ENCODE measurements around the gene PTPA. TPM values are rescaled to one million over a fixed set of nuclear protein-coding genes. Genes with fewer than 3 reads are reported as not detected.

PTPA gene
- total and polyA plus RNA-seq, 9 of the 15 experiments (the other 6 are each of a cell fraction or from before 2014, with no cell fraction given) = 1.7 to 121 (median 72.6) TPM

DNA sequence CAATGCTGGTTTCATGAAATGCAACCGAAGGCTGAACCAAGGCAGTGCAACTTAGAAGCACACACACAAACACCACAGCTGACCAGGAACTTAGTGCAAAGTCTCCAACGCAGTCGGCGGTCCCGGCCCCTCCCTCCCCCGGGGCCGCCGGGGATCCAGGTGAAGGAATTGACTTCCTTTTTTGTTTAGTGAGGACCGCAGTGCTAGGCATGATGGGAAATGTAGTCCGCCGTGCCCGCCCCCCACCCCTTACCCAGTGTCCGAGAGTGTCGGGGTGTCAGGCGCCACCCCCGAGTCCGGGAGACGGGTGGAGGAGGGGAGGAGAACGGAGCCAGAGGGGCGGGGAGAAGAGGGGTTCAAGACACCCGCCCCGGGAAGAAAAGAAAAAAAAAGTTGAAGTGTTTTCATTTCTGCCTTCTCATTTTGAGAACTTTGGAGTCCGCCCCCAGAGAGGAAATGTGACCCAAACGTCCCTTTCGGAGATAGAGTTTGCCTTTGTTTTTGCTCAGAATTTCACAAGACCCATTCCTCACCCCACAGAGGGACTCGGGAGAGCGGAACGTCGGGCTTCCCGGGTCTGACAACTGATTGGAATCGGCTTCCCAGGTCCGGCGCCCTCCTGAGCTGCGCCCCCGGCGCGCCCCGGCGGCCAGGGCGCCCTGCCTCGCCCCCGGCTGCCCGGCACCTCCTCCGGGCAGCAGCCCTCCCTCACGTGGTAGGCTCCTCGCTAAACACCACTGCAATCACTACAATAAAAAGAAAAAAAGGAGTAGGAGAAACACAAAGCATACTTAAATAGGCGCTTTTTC lies 64.8 kb downstream of the PTPA start (continued):
- TF ChIP-seq ZKSCAN1 (IDR thresholded peaks at IDR 0.05; ENCODE audit: low read depth, low read length) (no peak), ZNF589 (CRISPR knock-in tag; IDR thresholded peaks at IDR 0.05; ENCODE audit: low read depth) (0 out of 2 replicates have a peak, but pooled peaks have one; percentile 35), FOXJ2 (tag; IDR thresholded peaks at IDR 0.05) (peak; percentile 58; the same call in 1 of the 2 replicates), YY1 (IDR thresholded peaks at IDR 0.05; ENCODE audit: borderline replicate concordance in 1 of 3, control insufficient read depth in 1 of 3, extremely low read depth in 1 of 3, insufficient read depth in 3 of 3, insufficient read length in 1 of 3, insufficient replicate concordance in 2 of 3, low read depth in 1 of 3, low read length in 2 of 3) (peak in 1 of 3 experiments; percentile 6), ZNF584 (CRISPR knock-in tag; IDR thresholded peaks at IDR 0.05; ENCODE audit: low read depth) (peak; percentile 64; the same call in 1 of the 2 replicates), JUND (IDR thresholded peaks at IDR 0.05; ENCODE audit: borderline replicate concordance, low read depth, low read length) (peak; percentile 28; the same call in 1 of the 2 replicates), JUND (tag; IDR thresholded peaks at IDR 0.05; ENCODE audit: borderline replicate concordance, low read depth, low read length) (no peak; the same call in 2 of the 3 replicates), SIX5 (IDR thresholded peaks at IDR 0.05; ENCODE audit: borderline replicate concordance in 1 of 2, insufficient read depth in 1 of 2, low read depth in 1 of 2, low read length in 2 of 2) (peak; percentile 52 to 56; a peak in 3 of 4 replicates), FOXM1 (IDR thresholded peaks at IDR 0.05; ENCODE audit: low read depth) (peak; percentile 51), FOXM1 (CRISPR knock-in tag; IDR thresholded peaks at IDR 0.05; ENCODE audit: low read depth) (no peak), MCM3 (IDR thresholded peaks at IDR 0.05) (no peak), PHB (CRISPR knock-in tag; IDR thresholded peaks at IDR 0.05) (no peak), ETS2 (tag; IDR thresholded peaks at IDR 0.05; ENCODE audit: borderline replicate concordance, poor library complexity, severe bottlenecking) (no peak), HDAC6 (IDR thresholded peaks at IDR 0.05; ENCODE audit: low read depth, low read length) (0 out of 2 replicates have a peak, but pooled peaks have one; percentile 45)
- TF ChIP-seq, protein P1, sequence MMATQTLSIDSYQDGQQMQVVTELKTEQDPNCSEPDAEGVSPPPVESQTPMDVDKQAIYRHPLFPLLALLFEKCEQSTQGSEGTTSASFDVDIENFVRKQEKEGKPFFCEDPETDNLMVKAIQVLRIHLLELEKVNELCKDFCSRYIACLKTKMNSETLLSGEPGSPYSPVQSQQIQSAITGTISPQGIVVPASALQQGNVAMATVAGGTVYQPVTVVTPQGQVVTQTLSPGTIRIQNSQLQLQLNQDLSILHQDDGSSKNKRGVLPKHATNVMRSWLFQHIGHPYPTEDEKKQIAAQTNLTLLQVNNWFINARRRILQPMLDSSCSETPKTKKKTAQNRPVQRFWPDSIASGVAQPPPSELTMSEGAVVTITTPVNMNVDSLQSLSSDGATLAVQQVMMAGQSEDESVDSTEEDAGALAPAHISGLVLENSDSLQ (IDR thresholded peaks at IDR 0.05) = 0 out of 2 replicates have a peak, but pooled peaks have one; percentile 29
- TF ChIP-seq, protein P2, sequence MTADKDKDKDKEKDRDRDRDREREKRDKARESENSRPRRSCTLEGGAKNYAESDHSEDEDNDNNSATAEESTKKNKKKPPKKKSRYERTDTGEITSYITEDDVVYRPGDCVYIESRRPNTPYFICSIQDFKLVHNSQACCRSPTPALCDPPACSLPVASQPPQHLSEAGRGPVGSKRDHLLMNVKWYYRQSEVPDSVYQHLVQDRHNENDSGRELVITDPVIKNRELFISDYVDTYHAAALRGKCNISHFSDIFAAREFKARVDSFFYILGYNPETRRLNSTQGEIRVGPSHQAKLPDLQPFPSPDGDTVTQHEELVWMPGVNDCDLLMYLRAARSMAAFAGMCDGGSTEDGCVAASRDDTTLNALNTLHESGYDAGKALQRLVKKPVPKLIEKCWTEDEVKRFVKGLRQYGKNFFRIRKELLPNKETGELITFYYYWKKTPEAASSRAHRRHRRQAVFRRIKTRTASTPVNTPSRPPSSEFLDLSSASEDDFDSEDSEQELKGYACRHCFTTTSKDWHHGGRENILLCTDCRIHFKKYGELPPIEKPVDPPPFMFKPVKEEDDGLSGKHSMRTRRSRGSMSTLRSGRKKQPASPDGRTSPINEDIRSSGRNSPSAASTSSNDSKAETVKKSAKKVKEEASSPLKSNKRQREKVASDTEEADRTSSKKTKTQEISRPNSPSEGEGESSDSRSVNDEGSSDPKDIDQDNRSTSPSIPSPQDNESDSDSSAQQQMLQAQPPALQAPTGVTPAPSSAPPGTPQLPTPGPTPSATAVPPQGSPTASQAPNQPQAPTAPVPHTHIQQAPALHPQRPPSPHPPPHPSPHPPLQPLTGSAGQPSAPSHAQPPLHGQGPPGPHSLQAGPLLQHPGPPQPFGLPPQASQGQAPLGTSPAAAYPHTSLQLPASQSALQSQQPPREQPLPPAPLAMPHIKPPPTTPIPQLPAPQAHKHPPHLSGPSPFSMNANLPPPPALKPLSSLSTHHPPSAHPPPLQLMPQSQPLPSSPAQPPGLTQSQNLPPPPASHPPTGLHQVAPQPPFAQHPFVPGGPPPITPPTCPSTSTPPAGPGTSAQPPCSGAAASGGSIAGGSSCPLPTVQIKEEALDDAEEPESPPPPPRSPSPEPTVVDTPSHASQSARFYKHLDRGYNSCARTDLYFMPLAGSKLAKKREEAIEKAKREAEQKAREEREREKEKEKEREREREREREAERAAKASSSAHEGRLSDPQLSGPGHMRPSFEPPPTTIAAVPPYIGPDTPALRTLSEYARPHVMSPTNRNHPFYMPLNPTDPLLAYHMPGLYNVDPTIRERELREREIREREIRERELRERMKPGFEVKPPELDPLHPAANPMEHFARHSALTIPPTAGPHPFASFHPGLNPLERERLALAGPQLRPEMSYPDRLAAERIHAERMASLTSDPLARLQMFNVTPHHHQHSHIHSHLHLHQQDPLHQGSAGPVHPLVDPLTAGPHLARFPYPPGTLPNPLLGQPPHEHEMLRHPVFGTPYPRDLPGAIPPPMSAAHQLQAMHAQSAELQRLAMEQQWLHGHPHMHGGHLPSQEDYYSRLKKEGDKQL (CRISPR knock-in tag; IDR thresholded peaks at IDR 0.05; ENCODE audit: borderline replicate concordance) = no peak
- TF ChIP-seq, protein P3, sequence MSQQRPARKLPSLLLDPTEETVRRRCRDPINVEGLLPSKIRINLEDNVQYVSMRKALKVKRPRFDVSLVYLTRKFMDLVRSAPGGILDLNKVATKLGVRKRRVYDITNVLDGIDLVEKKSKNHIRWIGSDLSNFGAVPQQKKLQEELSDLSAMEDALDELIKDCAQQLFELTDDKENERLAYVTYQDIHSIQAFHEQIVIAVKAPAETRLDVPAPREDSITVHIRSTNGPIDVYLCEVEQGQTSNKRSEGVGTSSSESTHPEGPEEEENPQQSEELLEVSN (IDR thresholded peaks at IDR 0.05; ENCODE audit: borderline replicate concordance in 1 of 2, extremely low read depth in 1 of 2, insufficient read depth in 1 of 2, insufficient read length in 1 of 2, low read depth in 1 of 2, low read length in 1 of 2, poor library complexity in 1 of 2, severe bottlenecking in 1 of 2) = peak in 1 of 2 experiments; percentile 68
